Stimulated activated CD8-positive, alpha-beta memory T cell treated with anti-CD3 and anti-CD28 coated beads, Interleukin-2, amount 100 ng/mL, for 1 hour (primary cell): ENCODE results near the gene KCNT2.

Experiments
- DNase-seq, 2 donors: peaks; one replicate each; pipeline ENCODE4 v3.0.0-alpha.2; 2020; ENCODE audit warnings: low read depth in 2 of 2

The KCNT2 gene

GRCh38 chr1:196449460-196449859, 158.8 kb downstream of the KCNT2 start:
- DNase-seq, result no peak

GRCh38 chr1:196445775-196446174, 162.5 kb downstream of the KCNT2 start:
- DNase-seq, result no peak

DNA sequence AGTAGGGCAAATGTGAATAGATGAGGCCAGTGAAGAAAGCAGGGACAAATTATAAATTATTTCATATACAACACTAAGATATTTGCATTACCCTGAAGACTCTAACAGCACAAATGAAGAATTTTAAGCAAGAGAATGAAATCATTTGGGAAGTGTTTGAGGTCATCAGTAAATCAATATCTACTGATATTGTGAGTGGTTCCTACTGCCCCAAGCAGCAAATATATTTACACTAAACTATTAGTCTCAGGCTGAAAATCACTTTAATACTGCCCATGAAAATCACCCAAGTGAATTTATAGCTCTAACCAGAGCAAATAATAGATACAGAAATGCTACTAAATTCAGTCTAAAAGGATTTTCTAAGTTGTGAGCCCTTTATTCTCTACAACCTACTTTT, 163.6 kb downstream of the KCNT2 start:
- DNase-seq, result no peak

DNA sequence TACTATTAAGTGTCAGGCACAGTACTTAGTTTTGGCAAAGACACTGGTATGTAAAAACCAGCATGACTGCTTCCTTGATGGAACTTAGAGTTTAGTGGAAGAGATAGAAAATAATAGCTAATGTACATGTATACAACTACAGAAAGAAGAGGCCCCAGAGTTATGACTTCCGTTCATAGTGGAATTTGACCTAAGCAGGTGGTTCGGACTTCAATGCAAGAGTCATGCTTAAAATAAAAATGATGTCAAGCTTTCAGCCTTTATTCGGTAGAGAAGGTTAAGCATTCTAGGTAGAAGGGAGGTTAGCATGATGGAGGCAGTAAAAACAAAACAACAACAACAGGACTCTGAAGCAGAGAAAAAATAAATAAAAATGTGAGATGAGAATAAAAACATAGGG, 165.9 kb downstream of the KCNT2 start:
- no peak for DNase-seq

DNA sequence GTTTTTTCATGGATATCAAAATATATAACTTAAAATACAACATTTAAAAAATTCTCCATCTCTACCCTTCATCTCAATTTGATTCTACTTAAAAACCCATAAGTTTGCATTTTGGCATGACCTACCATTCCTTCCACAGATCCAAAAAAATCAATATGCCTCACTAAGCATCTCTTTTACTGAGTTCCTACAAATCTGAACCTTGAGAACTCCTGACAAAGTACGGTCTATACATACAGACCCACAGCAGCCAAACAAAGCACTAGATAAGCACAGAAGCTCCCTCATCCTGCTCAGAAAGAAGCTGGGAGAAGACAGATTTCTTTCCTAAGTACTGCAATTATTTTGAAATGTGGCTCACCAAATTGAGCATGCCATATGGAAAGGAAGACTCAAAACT, 167.5 kb downstream of the KCNT2 start:
- DNase-seq, result no peak

DNA sequence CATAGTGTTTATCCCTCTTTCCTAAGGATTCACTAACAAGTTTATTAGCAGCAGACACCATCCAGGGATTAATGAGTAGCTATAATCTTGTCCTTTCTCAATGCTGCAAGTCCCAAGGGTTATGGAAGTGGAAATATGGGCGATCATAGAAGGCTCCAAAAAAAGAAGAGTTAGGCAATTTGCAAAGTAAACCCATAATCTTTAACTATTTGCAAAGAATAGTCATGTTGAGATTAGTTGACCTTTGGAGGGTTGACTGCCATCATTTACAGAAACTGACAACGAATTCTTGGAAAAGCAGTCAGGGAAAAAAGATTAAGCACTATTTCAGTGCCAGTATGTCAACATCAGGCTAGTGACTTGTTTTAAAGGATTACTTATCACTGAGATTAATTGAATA, 169.9 kb downstream of the KCNT2 start:
- no peak for DNase-seq

DNA sequence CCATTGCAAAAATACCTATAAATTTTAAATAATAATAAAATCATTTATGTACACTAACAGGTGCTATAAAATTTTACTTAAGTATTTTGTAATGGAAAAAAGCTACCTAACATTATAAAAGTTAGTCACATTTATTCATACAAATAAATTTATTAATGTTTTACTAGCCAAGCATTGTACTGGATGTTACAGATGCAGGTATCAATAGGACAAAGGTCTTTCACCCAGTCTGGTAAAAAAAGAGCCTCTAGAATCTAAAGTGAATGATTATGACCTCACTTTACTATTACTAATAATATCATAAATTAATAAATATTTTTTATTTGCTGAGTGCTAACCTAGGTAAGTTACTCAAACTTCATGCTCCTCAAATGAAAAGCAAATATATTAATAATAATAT, 170.6 kb downstream of the KCNT2 start:
- no peak for DNase-seq

DNA sequence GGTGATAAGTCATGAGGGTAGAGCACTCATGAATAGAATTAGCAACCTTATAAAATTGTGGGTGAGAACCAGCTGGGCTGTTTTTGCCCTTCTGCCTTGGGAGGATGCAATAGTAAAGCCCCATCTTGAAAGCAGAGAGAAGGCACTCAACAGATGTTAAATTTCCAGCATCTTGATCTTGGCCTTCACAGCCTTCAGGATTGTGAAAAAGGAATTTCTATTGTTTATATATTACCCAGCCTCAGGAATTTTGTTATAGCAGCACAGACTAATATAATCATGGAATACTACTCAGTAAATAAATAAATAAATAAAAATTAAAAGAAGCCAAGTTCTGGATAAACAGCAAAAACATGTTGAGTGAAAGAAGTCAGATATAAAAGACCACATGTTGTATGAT, 175.2 kb downstream of the KCNT2 start:
- DNase-seq, result no peak

GRCh38 chr1:196427976-196428734, 180.1 kb downstream of the KCNT2 start:
- DNase-seq, result no peak

GRCh38 chr1:196425513-196425912, 182.7 kb downstream of the KCNT2 start:
- DNase-seq, result no peak

DNA sequence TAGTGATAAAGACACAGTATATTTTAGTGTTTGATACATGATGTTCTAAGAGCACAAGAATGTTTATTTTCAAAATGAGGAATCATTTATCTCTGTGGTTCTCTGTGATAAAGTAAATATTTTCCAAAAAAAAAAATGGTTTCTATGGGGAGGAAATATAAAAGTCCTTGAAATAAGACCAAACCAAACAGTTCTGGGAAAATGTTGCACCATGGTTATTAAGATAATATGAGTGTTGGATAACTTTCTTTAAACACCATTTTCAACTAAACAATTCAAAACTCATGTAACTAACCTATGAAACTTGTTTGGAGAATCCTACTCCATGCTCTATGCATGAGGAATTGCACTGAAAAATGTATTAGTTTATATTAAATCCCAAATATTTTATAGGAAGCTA, 184.6 kb downstream of the KCNT2 start:
- no peak for DNase-seq

- no peak for DNase-seq
Measured at GRCh38 chr1:196418772-196419171, 189.5 kb downstream of the KCNT2 start.

DNA sequence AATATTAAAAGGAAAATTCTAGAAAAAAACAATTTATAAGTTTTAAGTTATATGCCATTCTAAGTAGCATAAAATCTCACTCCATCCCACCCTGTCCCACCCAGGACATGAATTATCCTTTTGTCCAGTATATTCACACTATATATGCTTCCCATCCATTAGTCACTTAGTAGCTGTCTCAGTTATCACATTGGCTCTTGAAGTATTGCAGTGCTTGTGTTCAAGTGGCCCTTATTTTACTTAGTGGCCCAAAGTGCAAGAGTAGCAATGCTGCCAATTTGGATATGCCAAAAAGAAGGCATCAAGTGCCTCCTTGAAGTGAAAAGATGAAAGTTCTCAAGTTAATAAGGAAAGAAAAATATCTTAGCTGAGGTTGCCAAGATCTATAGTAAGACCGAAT, 192.3 kb downstream of the KCNT2 start:
- DNase-seq, result no peak

- DNase-seq, result no peak
Measured at GRCh38 chr1:196412326-196412725, 195.9 kb downstream of the KCNT2 start.

GRCh38 chr1:196410768-196411167, 197.5 kb downstream of the KCNT2 start:
- DNase-seq, result no peak

DNA sequence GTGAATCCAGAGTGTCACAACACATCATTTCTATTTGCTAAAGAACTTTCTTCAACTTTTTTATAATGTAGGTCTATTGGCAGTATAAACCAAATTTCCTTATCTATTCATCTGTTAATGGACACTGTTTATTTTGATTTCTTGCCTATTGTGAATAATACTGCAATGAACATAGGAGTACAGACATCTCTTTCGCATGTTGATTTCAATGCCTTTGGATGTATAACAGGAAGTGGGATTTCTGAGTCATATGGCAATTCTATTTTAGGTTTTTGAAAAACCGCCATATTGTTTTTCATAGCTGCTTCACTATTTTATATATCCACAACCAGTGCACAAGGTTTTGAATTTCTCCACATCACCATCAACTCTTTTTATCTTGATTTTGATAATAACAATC, 198.7 kb downstream of the KCNT2 start:
- DNase-seq, result no peak

- no peak for DNase-seq
Measured at GRCh38 chr1:196407358-196408051, 200.7 kb downstream of the KCNT2 start.

DNA sequence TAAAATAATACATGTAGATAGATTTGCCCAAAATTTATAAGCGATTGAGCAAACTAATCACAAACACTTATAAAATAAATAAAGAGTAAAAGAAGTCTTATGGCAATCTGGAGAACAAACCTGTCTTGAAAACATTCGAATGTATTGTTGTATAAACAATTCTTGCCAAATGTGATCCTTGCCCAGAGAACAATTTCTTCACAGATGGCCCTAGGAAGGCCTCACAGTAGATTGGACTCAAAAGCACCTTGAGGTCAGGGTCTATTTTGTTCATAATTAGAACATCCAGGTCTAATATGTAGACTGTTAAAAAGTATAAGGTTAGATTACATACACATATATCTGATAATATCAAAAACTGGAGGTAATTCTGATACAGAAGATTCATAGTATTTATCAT, 202.4 kb downstream of the KCNT2 start:
- DNase-seq, result no peak

GRCh38 chr1:196403803-196404690, 204.2 kb downstream of the KCNT2 start:
- no peak for DNase-seq

- no peak for DNase-seq
Measured at GRCh38 chr1:196401891-196402290, 206.3 kb downstream of the KCNT2 start.

GRCh38 chr1:196401452-196401833, 206.8 kb downstream of the KCNT2 start:
- DNase-seq, result no peak
